ENCODE data around the gene PRSS53.

The PRSS53 gene

GRCh38 chr16:31077592-31078396 is 10.9 kb downstream of the PRSS53 start:
- no peak for DNase-seq

- DNase-seq = no peak
Observed at GRCh38 chr16:31077024-31077423, 11.7 kb downstream of the PRSS53 start.

GRCh38 chr16:31076319-31076718 is 12.4 kb downstream of the PRSS53 start:
- no peak for DNase-seq

- no peak for DNase-seq
Observed at GRCh38 chr16:31074814-31075183, 13.9 kb downstream of the PRSS53 start.

GRCh38 chr16:31073970-31074813 is 14.6 kb downstream of the PRSS53 start, which contains the start of the genes ZNF646 and ZNF668:
Gene ZNF646 (plus strand): TSS chr16:31074422. CDS start chr16:31076325, 1,903 bp downstream.
Gene ZNF668 (minus strand): TSS chr16:31074240. CDS start chr16:31064459, 9,781 bp downstream.
- peak; percentile 100 for DNase-seq

GRCh38 chr16:31073142-31073969 is 15.4 kb downstream of the PRSS53 start:
- DNase-seq = peak; percentile 85

GRCh38 chr16:31072540-31073141 is 16.1 kb downstream of the PRSS53 start:
- peak; percentile 20 for DNase-seq

GRCh38 chr16:31071861-31072260 is 16.9 kb downstream of the PRSS53 start:
- DNase-seq = peak; percentile 69

GRCh38 chr16:31067342-31067741 is 21.4 kb downstream of the PRSS53 start:
- no peak for DNase-seq

- DNase-seq = no peak
Observed at GRCh38 chr16:31064882-31065461, 23.8 kb downstream of the PRSS53 start.

- no peak for DNase-seq
Observed at GRCh38 chr16:31063843-31064611, 24.7 kb downstream of the PRSS53 start.

- no peak for DNase-seq
Observed at GRCh38 chr16:31063495-31063842, 25.3 kb downstream of the PRSS53 start.

GRCh38 chr16:31061813-31062440 is 26.8 kb downstream of the PRSS53 start:
- DNase-seq = no peak

GRCh38 chr16:31061126-31061812 is 27.5 kb downstream of the PRSS53 start:
- DNase-seq = no peak

GRCh38 chr16:31055613-31056012 is 33.1 kb downstream of the PRSS53 start:
- DNase-seq = no peak

- DNase-seq = peak; percentile 83
Observed at GRCh38 chr16:31052114-31052513, 36.6 kb downstream of the PRSS53 start.

GRCh38 chr16:31050280-31051030 is 38.3 kb downstream of the PRSS53 start:
- DNase-seq = peak; percentile 49

GRCh38 chr16:31043898-31044481 is 44.8 kb downstream of the PRSS53 start:
- no peak for DNase-seq

GRCh38 chr16:31043352-31043751 is 45.4 kb downstream of the PRSS53 start:
- no peak for DNase-seq
